Ovary (tissue), 3 donors: ENCODE results near the gene TLL2.
A peak's percentile ranks its signal among the peaks of the same experiment; 100 is the strongest.

Experiments used
- POLR2A ChIP-seq: fragments of 450-650 bp; IDR thresholded peaks from one replicate; pipeline ENCODE4 v1.6.1; 2017; ENCODE audit warnings: antibody characterized with exemption, mild to moderate bottlenecking, moderate library complexity
- TF ChIP-seq, protein P1 (sequence below), 3 donors: fragments of 450-650 bp in 2 of 3; fragments of 200-600 bp in 1 of 3; IDR thresholded peaks; one replicate each; pipeline versions ENCODE4 v1.5.1 to v1.8.0; 2016 to 2022; ENCODE audit warnings: antibody characterized with exemption in 3 of 3, mild to moderate bottlenecking in 1 of 3
- donor health status: DM: no; HTN: no; CAD: no.

DNA sequence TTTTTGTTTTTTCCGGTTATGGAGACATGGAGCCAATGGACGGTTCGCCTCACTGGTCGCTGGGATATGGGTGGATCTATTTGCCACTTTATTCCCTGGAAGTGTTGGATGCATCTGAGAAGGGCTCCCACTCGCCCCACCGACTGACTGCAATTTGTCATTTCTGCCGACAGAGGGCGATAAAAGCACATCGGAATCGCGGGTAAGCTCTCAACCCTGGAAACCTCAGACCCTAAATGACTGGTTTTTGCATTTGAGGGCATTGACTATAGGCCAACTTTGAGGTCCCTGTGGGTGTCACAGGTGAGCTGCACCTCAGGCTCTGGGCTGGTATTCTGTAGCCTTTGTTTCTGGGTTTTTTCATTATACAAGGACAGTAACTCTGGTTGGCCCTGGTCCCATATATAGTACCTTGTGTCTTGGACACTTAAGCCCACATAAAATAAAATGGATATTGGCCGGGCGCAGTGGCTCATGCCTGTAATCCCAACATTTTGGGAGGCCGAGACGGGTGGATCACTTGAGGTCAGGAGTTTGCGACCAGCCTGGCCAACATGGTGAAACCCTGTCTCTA, 143.1 kb downstream of the TLL2 start:
- TF ChIP-seq, protein P1, sequence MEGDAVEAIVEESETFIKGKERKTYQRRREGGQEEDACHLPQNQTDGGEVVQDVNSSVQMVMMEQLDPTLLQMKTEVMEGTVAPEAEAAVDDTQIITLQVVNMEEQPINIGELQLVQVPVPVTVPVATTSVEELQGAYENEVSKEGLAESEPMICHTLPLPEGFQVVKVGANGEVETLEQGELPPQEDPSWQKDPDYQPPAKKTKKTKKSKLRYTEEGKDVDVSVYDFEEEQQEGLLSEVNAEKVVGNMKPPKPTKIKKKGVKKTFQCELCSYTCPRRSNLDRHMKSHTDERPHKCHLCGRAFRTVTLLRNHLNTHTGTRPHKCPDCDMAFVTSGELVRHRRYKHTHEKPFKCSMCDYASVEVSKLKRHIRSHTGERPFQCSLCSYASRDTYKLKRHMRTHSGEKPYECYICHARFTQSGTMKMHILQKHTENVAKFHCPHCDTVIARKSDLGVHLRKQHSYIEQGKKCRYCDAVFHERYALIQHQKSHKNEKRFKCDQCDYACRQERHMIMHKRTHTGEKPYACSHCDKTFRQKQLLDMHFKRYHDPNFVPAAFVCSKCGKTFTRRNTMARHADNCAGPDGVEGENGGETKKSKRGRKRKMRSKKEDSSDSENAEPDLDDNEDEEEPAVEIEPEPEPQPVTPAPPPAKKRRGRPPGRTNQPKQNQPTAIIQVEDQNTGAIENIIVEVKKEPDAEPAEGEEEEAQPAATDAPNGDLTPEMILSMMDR (IDR thresholded peaks at IDR 0.05) = peak in 2 of 3 donors; percentile 13 to 25
- no peak for TF ChIP-seq POLR2A
